ENCODE measurements around the gene FZD2.

Gene FZD2

DNA sequence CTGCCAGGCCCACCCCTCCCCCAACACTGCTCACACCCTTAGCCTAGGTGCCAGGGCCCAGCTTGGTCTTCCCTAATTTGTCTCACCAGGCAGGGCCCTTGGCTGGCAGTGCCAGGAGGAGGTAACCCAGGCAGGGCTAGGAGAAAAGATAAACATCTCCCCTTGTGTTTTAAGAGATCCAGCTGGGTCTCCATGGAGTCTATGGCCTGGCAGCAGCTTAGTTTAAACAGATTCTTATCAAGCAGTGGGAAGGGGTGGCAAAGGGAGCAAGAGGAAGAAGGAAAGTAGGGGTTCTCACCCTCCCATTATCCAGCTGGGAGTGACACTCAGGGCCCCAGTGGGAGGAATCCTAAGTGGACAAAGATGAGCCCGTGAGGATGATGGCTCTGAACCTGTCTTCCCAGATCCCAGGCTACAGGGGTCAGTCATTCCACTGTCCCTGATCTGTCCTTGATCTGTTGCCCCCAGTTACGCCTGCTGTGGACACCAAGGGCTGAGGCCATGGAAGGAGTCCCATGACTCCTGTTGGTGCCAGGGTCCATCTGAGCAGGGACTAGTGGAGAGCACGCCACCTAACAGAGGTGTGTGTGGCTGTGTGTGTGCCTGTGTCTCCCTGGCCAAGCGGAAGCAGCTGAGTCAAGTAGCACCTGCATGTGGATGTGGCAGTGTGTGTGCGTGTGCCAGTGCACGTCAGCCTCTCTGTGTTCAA is 51.6 kb downstream of the FZD2 start:
- DNase-seq = no peak

DNA sequence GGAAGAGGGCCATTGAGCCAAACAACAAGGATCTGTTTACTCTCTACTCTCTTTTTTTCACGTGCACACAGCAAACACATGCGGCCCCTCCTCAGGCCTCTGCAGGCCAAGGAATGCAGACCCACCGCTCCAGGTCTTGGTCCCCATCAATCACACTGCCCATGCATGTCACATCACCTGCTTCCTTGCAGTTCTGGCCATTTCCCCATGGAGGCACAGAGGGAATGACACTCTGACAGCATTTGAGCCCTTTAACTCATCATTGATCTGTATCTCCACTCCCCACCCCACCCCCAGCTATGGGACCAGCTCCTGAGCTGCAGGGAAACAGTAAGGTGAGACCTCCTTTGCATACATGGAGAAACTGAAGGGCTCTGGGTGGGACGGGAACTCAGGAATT is 53.0 kb downstream of the FZD2 start:
- no peak for DNase-seq
